ENCODE data around the gene EEPD1. TPM values are rescaled to one million over a fixed set of nuclear protein-coding genes. Genes with fewer than 3 reads are reported as not detected.

EEPD1 gene
- total and polyA plus RNA-seq, 2 donors (not counting 3 experiments of a cell fraction or from before 2014, with no cell fraction given): 0.40 to 0.42 TPM

DNA sequence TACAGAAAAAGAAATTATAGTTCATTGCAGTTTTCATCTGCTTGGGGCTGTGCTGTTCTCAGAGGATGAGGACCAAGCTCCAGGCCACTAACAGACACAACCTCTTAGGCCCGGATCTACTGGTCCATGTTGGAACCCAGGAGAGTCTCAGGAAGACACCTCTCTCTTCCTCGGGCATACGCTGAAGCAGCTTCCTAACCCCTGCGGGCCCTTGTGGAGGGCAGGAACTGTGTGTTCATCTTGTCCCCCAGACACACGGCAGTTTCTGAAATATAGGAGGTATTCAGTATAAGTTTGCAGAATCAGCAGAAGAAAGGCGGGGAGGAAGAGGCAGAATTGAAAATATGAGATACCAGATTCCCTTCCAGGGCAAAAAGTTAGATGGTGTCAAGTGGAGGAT is 78.4 kb downstream of the EEPD1 start:
- intact Hi-C loops (cut with micrococcal nuclease): no loop called here
- Histone ChIP-seq H3K9ac (replicated peaks; ENCODE audit: extremely low read depth, insufficient read depth, low read length) (no peak overlapping the region), H4K20me1 (replicated peaks; ENCODE audit: control insufficient read depth, extremely low read depth, insufficient read depth, low read length) (no peaks in the 10 kb centered on the region), H3K4me2 (ENCODE audit: insufficient read depth, low read length) (no peak overlapping the region), H3K79me2 (ENCODE audit: control insufficient read depth, insufficient read depth, low read length) (no peaks in the 10 kb centered on the region), H3K27ac (ENCODE audit: insufficient read depth, low read depth, low read length) (no peak overlapping the region), H3K4me1 (ENCODE audit: control insufficient read depth, extremely low read depth, insufficient read depth, low read length) (no peaks in the 10 kb centered on the region), H3K27me3 (ENCODE audit: control insufficient read depth in 2 of 2, insufficient read depth in 2 of 2, low read length in 2 of 2) (no peaks in the 10 kb centered on the region), H3K4me3 (replicated peaks in 1 of 3; ENCODE audit: insufficient read depth in 1 of 3, low read depth in 1 of 3, low read length in 3 of 3) (no peak overlapping the region), H3K9me1 (replicated peaks; ENCODE audit: control insufficient read depth, extremely low read depth, insufficient read depth, low read length) (no peaks in the 10 kb centered on the region), H3K9me3 (replicated peaks; ENCODE audit: control insufficient read depth, insufficient read depth, low read length) (no peaks in the 10 kb centered on the region), H3K36me3 (ENCODE audit: control insufficient read depth in 2 of 2, extremely low read depth in 1 of 2, insufficient read depth in 2 of 2, low read length in 2 of 2) (no peaks in the 10 kb centered on the region), H2AFZ (ENCODE audit: low read depth, low read length) (no peak overlapping the region)
- ChIA-PET CTCF (interaction anchor here (1.4 kb wide), 1 partner anchor 10 kb away, joined by 3 read pairs; no protein-coding TSS in a partner anchor), POLR2A (no interaction called here)
- no peak for FAIRE-seq
- BruUV-seq (replicated peaks): no TSS peak
- TF ChIP-seq MYC (IDR thresholded peaks at IDR 0.05; ENCODE audit: low read depth, low read length): no peak
- TF ChIP-seq POLR2AphosphoS5 (IDR thresholded peaks at IDR 0.05; ENCODE audit: insufficient read depth, low read depth, low read length): no peak
- TF ChIP-seq, protein P1, sequence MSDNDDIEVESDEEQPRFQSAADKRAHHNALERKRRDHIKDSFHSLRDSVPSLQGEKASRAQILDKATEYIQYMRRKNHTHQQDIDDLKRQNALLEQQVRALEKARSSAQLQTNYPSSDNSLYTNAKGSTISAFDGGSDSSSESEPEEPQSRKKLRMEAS (IDR thresholded peaks at IDR 0.05; ENCODE audit: insufficient read depth, insufficient read length): no peak
- no peak for TF ChIP-seq GATA2 (IDR thresholded peaks at IDR 0.05; ENCODE audit: insufficient read depth, insufficient read length, low read depth, low read length)
- no peak for TF ChIP-seq POLR2A (IDR thresholded peaks at IDR 0.05; ENCODE audit: low read depth, low read length)
- no peak for TF ChIP-seq FOS (IDR thresholded peaks at IDR 0.05; ENCODE audit: borderline replicate concordance, insufficient read depth, low read length)
- TF ChIP-seq, protein P2, sequence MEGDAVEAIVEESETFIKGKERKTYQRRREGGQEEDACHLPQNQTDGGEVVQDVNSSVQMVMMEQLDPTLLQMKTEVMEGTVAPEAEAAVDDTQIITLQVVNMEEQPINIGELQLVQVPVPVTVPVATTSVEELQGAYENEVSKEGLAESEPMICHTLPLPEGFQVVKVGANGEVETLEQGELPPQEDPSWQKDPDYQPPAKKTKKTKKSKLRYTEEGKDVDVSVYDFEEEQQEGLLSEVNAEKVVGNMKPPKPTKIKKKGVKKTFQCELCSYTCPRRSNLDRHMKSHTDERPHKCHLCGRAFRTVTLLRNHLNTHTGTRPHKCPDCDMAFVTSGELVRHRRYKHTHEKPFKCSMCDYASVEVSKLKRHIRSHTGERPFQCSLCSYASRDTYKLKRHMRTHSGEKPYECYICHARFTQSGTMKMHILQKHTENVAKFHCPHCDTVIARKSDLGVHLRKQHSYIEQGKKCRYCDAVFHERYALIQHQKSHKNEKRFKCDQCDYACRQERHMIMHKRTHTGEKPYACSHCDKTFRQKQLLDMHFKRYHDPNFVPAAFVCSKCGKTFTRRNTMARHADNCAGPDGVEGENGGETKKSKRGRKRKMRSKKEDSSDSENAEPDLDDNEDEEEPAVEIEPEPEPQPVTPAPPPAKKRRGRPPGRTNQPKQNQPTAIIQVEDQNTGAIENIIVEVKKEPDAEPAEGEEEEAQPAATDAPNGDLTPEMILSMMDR (IDR thresholded peaks at IDR 0.05; ENCODE audit: extremely low read depth in 1 of 2, insufficient read depth in 1 of 2, low read depth in 1 of 2, low read length in 2 of 2): no peak
- TF ChIP-seq JUN (IDR thresholded peaks at IDR 0.05; ENCODE audit: borderline replicate concordance, insufficient read depth, insufficient read length, low read depth): no peak
- TF ChIP-seq EZH2 (IDR thresholded peaks at IDR 0.05; ENCODE audit: borderline replicate concordance, low read depth, low read length, severe bottlenecking): no peak
- dilution Hi-C loops (cut with MboI; ENCODE audit: extremely low pct_ligation_motif_present, low sequenced_read_pairs): no loop called here
- no peak for DNase-seq (ENCODE audit: low read depth, low spot score)
